Kidney (tissue), 14 donors: ENCODE measurements around the gene CLEC18B. TPM values are rescaled to one million over a fixed set of nuclear protein-coding genes. Genes with fewer than 3 reads are reported as not detected.

Experiments used
- DNase-seq, 5 donors: peaks; one replicate each; pipeline ENCODE4 v3.0.0-alpha.2; 2013 to 2020
- FAIRE-seq: peaks from 2 replicates; lab custom pipeline; 2012; peaks lifted over from hg19 to GRCh38; lab: Jason Lieb, UNC
- H3K27ac ChIP-seq, 2 donors: one replicate each; pipeline ENCODE4 v1.7.0; 2013; ENCODE audit warnings: low read depth in 2 of 2, low read length in 2 of 2, inconsistent platforms in 1 of 2
- H3K27me3 ChIP-seq: one replicate; pipeline ENCODE4 v1.7.1; 2013; ENCODE audit warnings: low read length, inconsistent platforms; ENCODE audit not compliant: control insufficient read depth, insufficient read depth
- H3K36me3 ChIP-seq, 3 donors: one replicate each; pipeline versions ENCODE4 v1.7.0 to v1.7.1; 2013; ENCODE audit warnings: low read length in 3 of 3, control low read depth in 1 of 3, inconsistent platforms in 1 of 3; ENCODE audit not compliant: insufficient read depth in 3 of 3, control insufficient read depth in 2 of 3
- H3K4me1 ChIP-seq, 3 donors: one replicate each; pipeline versions ENCODE4 v1.7.0 to v1.7.1; 2013; ENCODE audit warnings: low read length in 3 of 3, inconsistent platforms in 1 of 3, low read depth in 1 of 3; ENCODE audit not compliant: control insufficient read depth in 2 of 3, insufficient read depth in 2 of 3
- H3K4me3 ChIP-seq, 3 donors: one replicate each; pipeline versions ENCODE4 v1.7.0 to v1.8.1; 2013; ENCODE audit warnings: low read length in 3 of 3, control low read depth in 1 of 3, inconsistent platforms in 1 of 3
- H3K9ac ChIP-seq, 3 donors: one replicate each; pipeline versions ENCODE4 v1.7.0 to v1.7.1; 2013; ENCODE audit warnings: low read length in 3 of 3, control low read depth in 1 of 3, inconsistent platforms in 1 of 3
- H3K9me3 ChIP-seq, 3 donors: one replicate each; pipeline versions ENCODE4 v1.7.0 to v1.7.1; 2013; ENCODE audit warnings: low read length in 3 of 3, control low read depth in 1 of 3, inconsistent platforms in 1 of 3; ENCODE audit not compliant: control insufficient read depth in 2 of 3, insufficient read depth in 1 of 3
- CTCF ChIP-seq: IDR thresholded peaks from 3 replicates; pipeline ENCODE4 v1.5.1; 2012; ENCODE audit warnings: mild to moderate bottlenecking, moderate library complexity, borderline replicate concordance; ENCODE audit not compliant: insufficient read depth; ENCODE audit errors: extremely low read depth
- intact Hi-C: fragments of 100-400 bp; cut with DNase I; formaldehyde crosslinking; loops from one replicate; pipeline ENCODE4 v1.11.1; 2022
- polyA plus RNA-seq: library from polyadenylated mRNA; stranded (reverse); fragments of 350-450 nt; fragmentation: Illumina TruSeq; extraction: RNeasy Lipid Tissue Mini Kit (QIAGEN cat#74804); gene quantifications from one replicate; pipeline ENCODE4 v1.2.3, GENCODE V29; 2014; ENCODE audit warnings: low read depth, low replicate concordance; ENCODE audit not compliant: insufficient read depth
- total RNA-seq: library from RNA; stranded (reverse); fragmentation: NEBNext Ultra II Directional; extraction: Animal tissue kit (Norgen Biotek cat#: 25700); gene quantifications from one replicate; pipeline ENCODE4 v1.2.1, GENCODE V29; 2021
- donor health status: control.
- donor health status: control.
- donor health status: control.
- donor health status: control.
- donor health status: control.
- donor health status: DM: yes; HTN: yes; CAD: no.
- donor health status: Normal renal cell carcinoma (clear cell type).

CLEC18B gene
- total and polyA plus RNA-seq, 2 donors from 2014 or later, result 5.3 to 46.1 TPM

GRCh38 chr16:74449470-74449869 is 28.2 kb upstream of the CLEC18B start:
- FAIRE-seq (no peak), DNase-seq (no peak)
- Histone ChIP-seq H3K9ac (no peak overlapping the region), H3K27ac (peak overlapping the region; percentile 54 to 88), H3K4me3 (no peak overlapping the region), H3K4me1 (peaks cover 0 to 11% (median 5%) of the 10 kb centered on the region in 3 donors), H3K27me3 (no peaks in the 10 kb centered on the region), H3K9me3 (no peaks in the 10 kb centered on the region), H3K36me3 (peaks cover 3 to 30% (median 25%) of the 10 kb centered on the region in 3 donors)
- intact Hi-C loops, result no loop called here
- no peak for TF ChIP-seq CTCF

GRCh38 chr16:74448990-74449389 is 27.7 kb upstream of the CLEC18B start:
- no peak for TF ChIP-seq CTCF
- H3K9ac ChIP-seq, result no peak overlapping the region
- H3K4me3 ChIP-seq, result no peak overlapping the region
- FAIRE-seq (no peak), DNase-seq (peak in 2 of 5 donors; percentile 40 to 73)
- intact Hi-C loops, result no loop called here
- H3K27ac ChIP-seq, result peak overlapping the region; percentile 37 to 88
- H3K27me3 ChIP-seq, result no peaks in the 10 kb centered on the region
- peaks cover 3 to 30% (median 25%) of the 10 kb centered on the region in 3 donors for H3K36me3 ChIP-seq
- no peaks in the 10 kb centered on the region for H3K9me3 ChIP-seq
- peaks cover 0 to 11% (median 5%) of the 10 kb centered on the region in 3 donors for H3K4me1 ChIP-seq

- Histone ChIP-seq H3K27ac (peak overlapping the region in 1 of 2 donors; percentile 59), H3K9ac (no peak overlapping the region)
- no peak for FAIRE-seq
Measured at GRCh38 chr16:74447578-74447977, 26.3 kb upstream of the CLEC18B start.

More at GRCh38 chr16:74447578-74447977, 26.3 kb upstream of the CLEC18B start:
- no peak for DNase-seq
- intact Hi-C loops, result no loop called here
- Histone ChIP-seq H3K27me3 (no peaks in the 10 kb centered on the region), H3K36me3 (peaks cover 0 to 20% (median 17%) of the 10 kb centered on the region in 3 donors), H3K9me3 (no peaks in the 10 kb centered on the region), H3K4me1 (peaks cover 0 to 11% (median 5%) of the 10 kb centered on the region in 3 donors), H3K4me3 (no peak overlapping the region)
- TF ChIP-seq CTCF, result no peak
